Liver (tissue), 3 donors: ENCODE measurements around the gene MAP3K21.

ENCODE experiments used
- CTCF ChIP-seq: fragments of 150-350 bp; IDR thresholded peaks from 2 replicates; pipeline ENCODE4 v1.5.1; 2017; ENCODE audit warnings: improper control_type of control experiment, low read depth, low read length; ENCODE audit not compliant: missing input control
- EGR1 ChIP-seq, 2 donors: IDR thresholded peaks; 2 replicates each; pipeline ENCODE4 v1.6.1; 2016 to 2018; ENCODE audit warnings: antibody characterized with exemption in 2 of 2, low read depth in 2 of 2
- FOXA1 ChIP-seq: IDR thresholded peaks from 2 replicates; pipeline ENCODE4 v1.6.1; 2016; ENCODE audit warnings: antibody characterized with exemption
- FOXA2 ChIP-seq: IDR thresholded peaks from 2 replicates; pipeline ENCODE4 v1.6.1; 2016; ENCODE audit warnings: antibody characterized with exemption
- GABPA ChIP-seq, 2 donors: IDR thresholded peaks in 1 of 2; conservative IDR thresholded peaks in 1 of 2; 2 replicates each; pipeline ENCODE4 v1.6.1; 2016; ENCODE audit warnings: antibody characterized with exemption in 2 of 2, mild to moderate bottlenecking in 1 of 2, moderate library complexity in 1 of 2
- HNF4G ChIP-seq: IDR thresholded peaks from 2 replicates; pipeline ENCODE4 v1.6.1; 2016; ENCODE audit warnings: antibody characterized with exemption
- JUND ChIP-seq, 2 donors: IDR thresholded peaks; 2 replicates each; pipeline ENCODE4 v1.6.1; 2016; ENCODE audit warnings: antibody characterized with exemption in 2 of 2
- MAX ChIP-seq: IDR thresholded peaks from 2 replicates; pipeline ENCODE4 v1.6.1; 2016; ENCODE audit warnings: antibody characterized with exemption
- RAD21 ChIP-seq, 2 donors: IDR thresholded peaks; 2 replicates each; pipeline ENCODE4 v1.6.1; 2016; ENCODE audit warnings: antibody characterized with exemption in 2 of 2, mild to moderate bottlenecking in 2 of 2
- REST ChIP-seq: IDR thresholded peaks from 2 replicates; pipeline ENCODE4 v1.6.1; 2016; ENCODE audit warnings: antibody characterized with exemption, mild to moderate bottlenecking
- SP1 ChIP-seq: IDR thresholded peaks from 2 replicates; pipeline ENCODE4 v1.6.1; 2018; ENCODE audit warnings: antibody characterized with exemption, mild to moderate bottlenecking
- TAF1 ChIP-seq: conservative IDR thresholded peaks from 2 replicates; pipeline ENCODE4 v1.6.1; 2016; ENCODE audit warnings: antibody characterized with exemption, mild to moderate bottlenecking
- YY1 ChIP-seq: IDR thresholded peaks from 2 replicates; pipeline ENCODE4 v1.6.1; 2016; ENCODE audit warnings: antibody characterized with exemption, mild to moderate bottlenecking
- ZBTB33 ChIP-seq: IDR thresholded peaks from 2 replicates; pipeline ENCODE4 v1.6.1; 2016; ENCODE audit warnings: antibody characterized with exemption
- donor health status: healthy.
- donor health status: healthy.

- TF ChIP-seq CTCF = no peak
- no peak for TF ChIP-seq RAD21 (IDR thresholded peaks at IDR 0.05)
- no peak for TF ChIP-seq YY1
- no peak for TF ChIP-seq ZBTB33
- no peak for TF ChIP-seq FOXA2
- no peak for TF ChIP-seq MAX
- TF ChIP-seq SP1 = no peak
- no peak for TF ChIP-seq EGR1 (IDR thresholded peaks at IDR 0.05; ENCODE audit: low read depth in 2 of 2)
- TF ChIP-seq REST = no peak
- no peak for TF ChIP-seq JUND (IDR thresholded peaks at IDR 0.05)
- no peak for TF ChIP-seq FOXA1
- TF ChIP-seq TAF1 = no peak
- no peak for TF ChIP-seq GABPA (IDR thresholded peaks at IDR 0.05 in 1 of 2, conservative IDR thresholded peaks at IDR 0.05 in 1 of 2)
- TF ChIP-seq HNF4G = no peak
Observed at GRCh38 chr1:233366575-233366974, 39.1 kb downstream of the MAP3K21 start.
